GM19035 (cell line): ENCODE measurements around the gene CAB39.

ENCODE experiments used
- ATAC-seq: cut with Tn5 transposase; IDR thresholded peaks from one replicate; pipeline ENCODE4 v1.9.1; 2021; ENCODE audit not compliant: unreplicated experiment

Gene CAB39

GRCh38 chr2:230850358-230850658 is 137.7 kb downstream of the CAB39 start:
- no peak for ATAC-seq

- ATAC-seq = no peak
Observed at GRCh38 chr2:230852113-230852512, 139.5 kb downstream of the CAB39 start.

GRCh38 chr2:230861552-230862255 is 149.1 kb downstream of the CAB39 start:
- no peak for ATAC-seq

GRCh38 chr2:230862292-230862691 is 149.7 kb downstream of the CAB39 start:
- no peak for ATAC-seq

- no peak for ATAC-seq
Observed at GRCh38 chr2:230863031-230863430, 150.4 kb downstream of the CAB39 start.

- ATAC-seq = no peak
Observed at GRCh38 chr2:230863442-230864121, 150.9 kb downstream of the CAB39 start.

- ATAC-seq = no peak
Observed at GRCh38 chr2:230864122-230864604, 151.5 kb downstream of the CAB39 start.

- ATAC-seq = peak; percentile 70
Observed at GRCh38 chr2:230864605-230865306, 152.1 kb downstream of the CAB39 start, which contains the start of gene ITM2C. Gene ITM2C, plus strand, starts transcription at chr2:230864942. Its CDS starts 84 bp downstream, at chr2:230865026.

- ATAC-seq = no peak
Observed at GRCh38 chr2:230865307-230865765, 152.7 kb downstream of the CAB39 start.

GRCh38 chr2:230865766-230866755 is 153.4 kb downstream of the CAB39 start:
- ATAC-seq = no peak

- ATAC-seq = no peak
Observed at GRCh38 chr2:230866756-230867523, 154.3 kb downstream of the CAB39 start.

- no peak for ATAC-seq
Observed at GRCh38 chr2:230868161-230868946, 155.7 kb downstream of the CAB39 start.

- ATAC-seq = no peak
Observed at GRCh38 chr2:230868947-230869913, 156.6 kb downstream of the CAB39 start.

GRCh38 chr2:230869914-230870543 is 157.4 kb downstream of the CAB39 start:
- no peak for ATAC-seq
